Activated CD4-positive, CD25-positive, alpha-beta regulatory T cell (primary cell): ENCODE results near the gene NUDT5.
"Not testable (repeated sequence)": the region's sequence is repeated elsewhere in the genome, so short reads cannot be mapped to it uniquely, and the experiment has no call there.

Source experiments
- DNase-seq, 4 experiments: peaks; one replicate each; lab custom pipeline; 2025; lab: John Stamatoyannopoulos, UW

The NUDT5 gene

GRCh38 chr10:12195603-12196506 is at the start of gene NUDT5, which contains the start of gene CDC123:
TSS of gene NUDT5 (minus strand) at chr10:12195891. CDS start at chr10:12186291, 9,600 bp downstream.
TSS of gene CDC123 (plus strand) at chr10:12196188. CDS start at chr10:12196246, 58 bp downstream.
- DNase-seq: peak; percentile 59 to 76 (median 70)

- DNase-seq: no peak
Observed at GRCh38 chr10:12243864-12244620, 48.4 kb upstream of the NUDT5 start.

GRCh38 chr10:12241810-12242529 is 46.3 kb upstream of the NUDT5 start:
- DNase-seq: peak in 1 of 4 experiments; percentile 5

- DNase-seq: no peak
Observed at GRCh38 chr10:12238821-12239220, 43.1 kb upstream of the NUDT5 start.

- DNase-seq: no peak
Observed at GRCh38 chr10:12237265-12238220, 41.9 kb upstream of the NUDT5 start.

- DNase-seq: no peak
Observed at GRCh38 chr10:12235796-12236195, 40.1 kb upstream of the NUDT5 start.

- no peak for DNase-seq
Observed at GRCh38 chr10:12235116-12235694, 39.5 kb upstream of the NUDT5 start.

- DNase-seq: not testable (repeated sequence)
Observed at GRCh38 chr10:12234687-12235086, 39.0 kb upstream of the NUDT5 start.

- DNase-seq: no peak
Observed at GRCh38 chr10:12228851-12229250, 33.2 kb upstream of the NUDT5 start.

- DNase-seq: not testable (repeated sequence)
Observed at GRCh38 chr10:12226438-12226837, 30.7 kb upstream of the NUDT5 start.

GRCh38 chr10:12225444-12225843 is 29.8 kb upstream of the NUDT5 start:
- DNase-seq: no peak

GRCh38 chr10:12221323-12222298 is 25.9 kb upstream of the NUDT5 start:
- no peak for DNase-seq

- DNase-seq: no peak
Observed at GRCh38 chr10:12218991-12219390, 23.3 kb upstream of the NUDT5 start.

- peak in 3 of 4 experiments; percentile 5 to 22 (median 9) for DNase-seq
Observed at GRCh38 chr10:12214763-12215218, 19.1 kb upstream of the NUDT5 start.

GRCh38 chr10:12214093-12214492 is 18.4 kb upstream of the NUDT5 start:
- no peak for DNase-seq

- DNase-seq: no peak
Observed at GRCh38 chr10:12213621-12214020, 17.9 kb upstream of the NUDT5 start.

- no peak for DNase-seq
Observed at GRCh38 chr10:12212454-12212853, 16.8 kb upstream of the NUDT5 start.

- DNase-seq: no peak
Observed at GRCh38 chr10:12208460-12208859, 12.8 kb upstream of the NUDT5 start.

GRCh38 chr10:12207114-12207513 is 11.4 kb upstream of the NUDT5 start:
- no peak for DNase-seq
